Liver (tissue), 9 donors: ENCODE results near the gene WNT5A. TPM values are rescaled to one million over a fixed set of nuclear protein-coding genes. Genes with fewer than 3 reads are reported as not detected.

ENCODE experiments used
- DNase-seq: peaks from one replicate; pipeline ENCODE4 v3.0.0-alpha.2; 2017; ENCODE audit warnings: low spot score
- H3K27ac ChIP-seq, 2 donors: one replicate each; pipeline ENCODE4 v1.7.0; 2013; ENCODE audit warnings: inconsistent platforms in 2 of 2, low read length in 2 of 2, control low read depth in 1 of 2, low read depth in 1 of 2, mild to moderate bottlenecking in 1 of 2
- H3K27me3 ChIP-seq, 4 donors: one replicate each; pipeline versions ENCODE4 v1.6.1 to v1.7.0; 2013; ENCODE audit warnings: low read length in 3 of 4, inconsistent platforms in 1 of 4, mild to moderate bottlenecking in 1 of 4, moderate library complexity in 1 of 4; ENCODE audit not compliant: control insufficient read depth in 4 of 4, insufficient read depth in 4 of 4
- H3K36me3 ChIP-seq, 4 donors: one replicate each; pipeline versions ENCODE4 v1.6.1 to v1.7.0; 2013; ENCODE audit warnings: low read length in 3 of 4, mild to moderate bottlenecking in 3 of 4, low read depth in 1 of 4, moderate library complexity in 1 of 4; ENCODE audit not compliant: control insufficient read depth in 4 of 4, insufficient read depth in 3 of 4
- H3K4me1 ChIP-seq, 4 donors: one replicate each; pipeline versions ENCODE4 v1.6.1 to v1.7.0; 2013; ENCODE audit warnings: low read length in 3 of 4, mild to moderate bottlenecking in 3 of 4, moderate library complexity in 1 of 4; ENCODE audit not compliant: control insufficient read depth in 4 of 4, insufficient read depth in 4 of 4
- H3K4me3 ChIP-seq, 3 donors: one replicate each; pipeline versions ENCODE4 v1.6.1 to v1.7.0; 2013; ENCODE audit warnings: low read length in 3 of 3, control low read depth in 1 of 3, low read depth in 1 of 3, mild to moderate bottlenecking in 1 of 3
- H3K9ac ChIP-seq, 2 donors: one replicate each; pipeline ENCODE4 v1.7.0; 2013; ENCODE audit warnings: low read length in 2 of 2, mild to moderate bottlenecking in 2 of 2, moderate library complexity in 2 of 2, control low read depth in 1 of 2, low read depth in 1 of 2
- H3K9me3 ChIP-seq, 4 donors: one replicate each; pipeline versions ENCODE4 v1.6.1 to v1.7.0; 2013; ENCODE audit warnings: low read length in 3 of 4; ENCODE audit not compliant: control insufficient read depth in 4 of 4
- ATF3 ChIP-seq: IDR thresholded peaks from 2 replicates; pipeline ENCODE4 v1.6.1; 2016; ENCODE audit warnings: antibody characterized with exemption
- EGR1 ChIP-seq, 2 donors: IDR thresholded peaks; 2 replicates each; pipeline ENCODE4 v1.6.1; 2016 to 2018; ENCODE audit warnings: antibody characterized with exemption in 2 of 2, low read depth in 2 of 2
- FOXA1 ChIP-seq: IDR thresholded peaks from 2 replicates; pipeline ENCODE4 v1.6.1; 2016; ENCODE audit warnings: antibody characterized with exemption
- FOXA2 ChIP-seq: IDR thresholded peaks from 2 replicates; pipeline ENCODE4 v1.6.1; 2016; ENCODE audit warnings: antibody characterized with exemption
- GABPA ChIP-seq, 2 donors: IDR thresholded peaks in 1 of 2; conservative IDR thresholded peaks in 1 of 2; 2 replicates each; pipeline ENCODE4 v1.6.1; 2016; ENCODE audit warnings: antibody characterized with exemption in 2 of 2, mild to moderate bottlenecking in 1 of 2, moderate library complexity in 1 of 2
- HNF4A ChIP-seq, 2 donors: conservative IDR thresholded peaks; 2 replicates each; pipeline ENCODE4 v1.6.1; 2016; ENCODE audit warnings: antibody characterized with exemption in 2 of 2, mild to moderate bottlenecking in 2 of 2
- HNF4G ChIP-seq: IDR thresholded peaks from 2 replicates; pipeline ENCODE4 v1.6.1; 2016; ENCODE audit warnings: antibody characterized with exemption
- JUND ChIP-seq, 2 donors: IDR thresholded peaks; 2 replicates each; pipeline ENCODE4 v1.6.1; 2016; ENCODE audit warnings: antibody characterized with exemption in 2 of 2
- NR2F2 ChIP-seq: IDR thresholded peaks from 2 replicates; pipeline ENCODE4 v1.6.1; 2016; ENCODE audit warnings: antibody characterized with exemption
- RAD21 ChIP-seq, 2 donors: IDR thresholded peaks; 2 replicates each; pipeline ENCODE4 v1.6.1; 2016; ENCODE audit warnings: antibody characterized with exemption in 2 of 2, mild to moderate bottlenecking in 2 of 2
- REST ChIP-seq: IDR thresholded peaks from 2 replicates; pipeline ENCODE4 v1.6.1; 2016; ENCODE audit warnings: antibody characterized with exemption, mild to moderate bottlenecking
- RXRA ChIP-seq, 2 donors: IDR thresholded peaks; 2 replicates each; pipeline ENCODE4 v1.6.1; 2017 to 2018; ENCODE audit warnings: antibody characterized with exemption in 2 of 2, mild to moderate bottlenecking in 1 of 2
- SP1 ChIP-seq: IDR thresholded peaks from 2 replicates; pipeline ENCODE4 v1.6.1; 2018; ENCODE audit warnings: antibody characterized with exemption, mild to moderate bottlenecking
- TAF1 ChIP-seq: conservative IDR thresholded peaks from 2 replicates; pipeline ENCODE4 v1.6.1; 2016; ENCODE audit warnings: antibody characterized with exemption, mild to moderate bottlenecking
- YY1 ChIP-seq: IDR thresholded peaks from 2 replicates; pipeline ENCODE4 v1.6.1; 2016; ENCODE audit warnings: antibody characterized with exemption, mild to moderate bottlenecking
- ZBTB33 ChIP-seq: IDR thresholded peaks from 2 replicates; pipeline ENCODE4 v1.6.1; 2016; ENCODE audit warnings: antibody characterized with exemption
- WGBS: extraction: QIAGEN DNeasy Blood & Tissue Kit; methylation state at CpG from one replicate; pipeline ENCODE4 v1.1.7; 2013; 5-methylcytosine and 5-hydroxymethylcytosine counted together
- polyA plus RNA-seq, 2 donors: library from polyadenylated mRNA; stranded (reverse) in 1 of 2; unstranded in 1 of 2; fragments of 200-250 nt in 1 of 2; fragments of >200 nt in 1 of 2; fragmentation: Nextera tagmentation in 1 of 2; extraction: Ambion mirVana in 1 of 2; gene quantifications; one replicate each; pipeline versions ENCODE4 v1.2.1 to v1.2.3, GENCODE V29; 2013 to 2015
- total RNA-seq, 2 donors: library from RNA; depleted of rRNA; stranded (reverse); fragments of >200 nt; gene quantifications; one replicate each; pipeline ENCODE4 v1.2.3, GENCODE V29; 2014
- TF ChIP-seq, protein P1 (sequence below): fragments of 150-350 bp; IDR thresholded peaks from 2 replicates; pipeline ENCODE4 v1.5.1; 2017; ENCODE audit warnings: improper control_type of control experiment, low read depth, low read length; ENCODE audit not compliant: missing input control
- TF ChIP-seq, protein P2 (sequence below): IDR thresholded peaks from 2 replicates; pipeline ENCODE4 v1.6.1; 2016; ENCODE audit warnings: antibody characterized with exemption
- donor health status: healthy.
- donor health status: healthy.
- donor health status: healthy.
- donor health status: healthy.
- donor health status: healthy.

Gene WNT5A
- total and polyA plus RNA-seq, 4 donors, result 0.18 to 1.3 (median 0.66) TPM

DNA sequence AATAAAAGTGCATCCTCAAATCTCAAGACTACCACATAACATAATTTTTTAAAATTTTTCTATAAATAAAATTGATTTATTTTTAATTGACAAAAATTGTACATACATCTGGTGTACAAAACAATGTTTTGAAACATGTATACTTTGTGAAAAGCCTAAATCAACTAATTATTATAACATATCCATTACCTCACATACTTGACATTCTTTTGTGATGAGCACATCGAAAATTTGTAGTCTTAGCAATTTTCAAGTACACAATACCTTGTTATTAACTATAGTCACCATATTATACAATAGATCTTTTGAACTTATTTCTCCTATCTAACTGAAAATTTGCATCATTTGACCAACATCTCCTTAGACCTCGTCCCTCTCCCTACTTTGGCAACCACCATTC lies 7.9 kb upstream of the WNT5A start:
- no peaks in the 10 kb centered on the region for H3K27me3 ChIP-seq
- DNase-seq, result no peak
- WGBS, result 88% methylated on average over 2 of the region's 2 CpGs
- H3K36me3 ChIP-seq, result no peaks in the 10 kb centered on the region
- H3K9me3 ChIP-seq, result no peaks in the 10 kb centered on the region
- TF ChIP-seq ATF3 (no peak), GABPA (IDR thresholded peaks at IDR 0.05 in 1 of 2, conservative IDR thresholded peaks at IDR 0.05 in 1 of 2) (no peak), YY1 (no peak), RAD21 (IDR thresholded peaks at IDR 0.05) (no peak), FOXA1 (no peak), SP1 (no peak), HNF4A (conservative IDR thresholded peaks at IDR 0.05) (no peak), EGR1 (IDR thresholded peaks at IDR 0.05; ENCODE audit: low read depth in 2 of 2) (no peak), HNF4G (no peak), NR2F2 (no peak), RXRA (IDR thresholded peaks at IDR 0.05) (no peak), TAF1 (no peak), FOXA2 (no peak), REST (no peak), ZBTB33 (no peak), JUND (IDR thresholded peaks at IDR 0.05) (no peak)
- TF ChIP-seq, protein P1, sequence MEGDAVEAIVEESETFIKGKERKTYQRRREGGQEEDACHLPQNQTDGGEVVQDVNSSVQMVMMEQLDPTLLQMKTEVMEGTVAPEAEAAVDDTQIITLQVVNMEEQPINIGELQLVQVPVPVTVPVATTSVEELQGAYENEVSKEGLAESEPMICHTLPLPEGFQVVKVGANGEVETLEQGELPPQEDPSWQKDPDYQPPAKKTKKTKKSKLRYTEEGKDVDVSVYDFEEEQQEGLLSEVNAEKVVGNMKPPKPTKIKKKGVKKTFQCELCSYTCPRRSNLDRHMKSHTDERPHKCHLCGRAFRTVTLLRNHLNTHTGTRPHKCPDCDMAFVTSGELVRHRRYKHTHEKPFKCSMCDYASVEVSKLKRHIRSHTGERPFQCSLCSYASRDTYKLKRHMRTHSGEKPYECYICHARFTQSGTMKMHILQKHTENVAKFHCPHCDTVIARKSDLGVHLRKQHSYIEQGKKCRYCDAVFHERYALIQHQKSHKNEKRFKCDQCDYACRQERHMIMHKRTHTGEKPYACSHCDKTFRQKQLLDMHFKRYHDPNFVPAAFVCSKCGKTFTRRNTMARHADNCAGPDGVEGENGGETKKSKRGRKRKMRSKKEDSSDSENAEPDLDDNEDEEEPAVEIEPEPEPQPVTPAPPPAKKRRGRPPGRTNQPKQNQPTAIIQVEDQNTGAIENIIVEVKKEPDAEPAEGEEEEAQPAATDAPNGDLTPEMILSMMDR, result no peak
- TF ChIP-seq, protein P2, sequence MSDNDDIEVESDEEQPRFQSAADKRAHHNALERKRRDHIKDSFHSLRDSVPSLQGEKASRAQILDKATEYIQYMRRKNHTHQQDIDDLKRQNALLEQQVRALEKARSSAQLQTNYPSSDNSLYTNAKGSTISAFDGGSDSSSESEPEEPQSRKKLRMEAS, result no peak
- no peak overlapping the region for H3K27ac ChIP-seq
- H3K4me1 ChIP-seq, result peaks cover 4 to 23% (median 14%) of the 10 kb centered on the region in 4 donors
- H3K4me3 ChIP-seq, result no peak overlapping the region
- no peak overlapping the region for H3K9ac ChIP-seq
